Tongue (tissue), 2 donors: ENCODE results near the gene GNG2. TPM values are rescaled to one million over a fixed set of nuclear protein-coding genes. Genes with fewer than 3 reads are reported as not detected.

Experiments used
- DNase-seq: peaks from one replicate; pipeline ENCODE4 v3.0.0-alpha.2; 2015
- total RNA-seq: library from RNA; depleted of rRNA; stranded (reverse); fragments of >200 nt; gene quantifications from one replicate; pipeline ENCODE4 v1.2.3, GENCODE V29; 2014

Gene GNG2
- total RNA-seq, 1 donor from 2014 or later: 45.1 TPM

GRCh38 chr14:51856792-51857296 is 3.6 kb upstream of the GNG2 start:
- no peak for DNase-seq

- DNase-seq: no peak
Observed at GRCh38 chr14:51859131-51859530, 1.3 kb upstream of the GNG2 start.

GRCh38 chr14:51860825-51861499 is 550 bp downstream of the GNG2 start:
- peak; percentile 50 for DNase-seq

GRCh38 chr14:51862176-51862796 is 1.9 kb downstream of the GNG2 start:
- DNase-seq: peak; percentile 19

GRCh38 chr14:51862860-51863259 is 2.4 kb downstream of the GNG2 start:
- peak; percentile 37 for DNase-seq

DNA sequence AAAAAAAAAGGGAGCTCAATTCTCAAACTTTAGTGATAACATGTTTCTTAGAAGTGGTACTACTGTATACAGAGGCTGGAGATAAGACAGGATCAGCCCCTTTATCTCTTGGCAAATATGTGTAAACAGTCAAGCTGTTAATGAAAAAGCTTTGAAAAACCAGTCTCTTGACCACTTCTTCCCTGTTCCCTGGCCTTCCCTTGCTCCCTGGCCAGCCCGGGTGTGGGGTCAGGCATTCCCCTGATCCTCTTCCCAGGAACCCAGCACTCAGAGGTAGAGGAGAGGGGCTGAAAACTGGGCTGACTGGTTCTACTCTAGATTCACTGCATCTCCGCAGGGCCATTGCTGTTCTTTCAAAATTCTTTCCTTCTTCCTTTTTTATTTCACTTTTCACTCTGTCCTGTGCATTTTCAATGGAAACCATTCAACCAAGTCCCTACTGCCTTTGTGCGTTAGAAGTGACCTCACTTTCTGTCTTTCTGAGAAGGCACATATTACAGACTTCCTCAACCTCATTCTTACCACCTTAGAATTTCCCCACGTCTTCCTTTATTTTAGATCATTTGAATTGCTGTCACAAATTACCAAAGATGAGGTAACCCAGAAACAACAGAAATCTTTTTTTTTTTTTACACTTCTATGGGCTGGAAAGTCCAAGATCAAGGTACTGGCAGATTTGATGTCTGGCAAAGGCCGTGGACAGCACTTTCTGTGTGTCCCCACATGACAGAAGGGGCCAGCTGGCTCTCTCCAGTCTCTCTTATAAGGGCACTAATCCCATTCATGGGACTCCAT is 5.7 kb downstream of the GNG2 start:
- no peak for DNase-seq

DNA sequence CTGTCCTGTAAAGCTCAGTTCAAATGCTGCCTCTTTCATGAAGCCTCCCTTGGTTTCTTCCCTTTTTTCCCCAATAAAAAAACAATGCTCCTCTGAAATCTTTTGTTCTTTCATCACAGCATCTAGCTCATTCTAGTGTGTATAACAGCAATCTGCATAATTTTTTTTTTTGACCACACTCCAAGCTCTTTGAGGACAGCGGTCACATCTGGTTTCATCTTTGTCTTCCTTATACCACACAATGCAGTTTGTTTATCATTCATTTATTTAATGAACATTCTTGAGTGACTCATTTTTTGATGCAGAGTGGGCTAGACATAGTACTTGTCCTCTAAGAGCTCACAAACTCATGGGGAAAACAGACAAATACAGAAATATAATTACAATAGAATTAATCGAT is 7.3 kb downstream of the GNG2 start:
- no peak for DNase-seq

- no peak for DNase-seq
Observed at GRCh38 chr14:51868405-51868804, 8.0 kb downstream of the GNG2 start.

DNA sequence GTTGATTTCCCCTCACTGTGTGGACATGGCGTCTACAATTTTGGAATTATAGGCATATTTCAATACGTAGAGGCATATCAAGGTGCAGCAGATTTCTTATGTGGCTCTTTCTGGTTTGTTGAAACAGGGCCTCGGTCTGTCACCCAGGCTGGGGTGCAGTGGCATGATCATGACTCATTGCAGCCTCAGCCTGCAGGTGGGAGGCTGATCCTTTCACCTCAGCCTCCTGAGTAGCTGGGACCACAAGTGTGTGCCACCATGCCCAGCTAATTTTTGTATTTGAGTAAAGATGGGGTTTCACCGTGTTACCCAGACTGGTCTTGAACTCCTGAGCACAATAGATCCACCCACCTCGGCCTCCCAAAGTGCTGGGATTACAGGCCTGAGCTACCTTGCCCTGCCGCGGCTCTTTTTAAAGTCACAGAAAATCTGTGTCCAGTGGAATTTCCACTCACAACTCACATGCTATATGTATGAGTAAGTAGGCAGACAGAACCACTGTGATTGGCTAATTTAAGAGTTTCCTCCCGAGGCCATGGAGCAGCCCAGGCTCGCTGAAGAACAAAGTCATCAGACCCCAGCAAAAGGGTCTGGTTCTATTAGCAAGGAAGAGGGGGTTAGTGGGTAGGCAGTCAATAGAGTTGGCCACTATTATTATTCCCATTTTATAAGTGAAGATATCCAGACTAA is 9.1 kb downstream of the GNG2 start:
- DNase-seq: no peak

DNA sequence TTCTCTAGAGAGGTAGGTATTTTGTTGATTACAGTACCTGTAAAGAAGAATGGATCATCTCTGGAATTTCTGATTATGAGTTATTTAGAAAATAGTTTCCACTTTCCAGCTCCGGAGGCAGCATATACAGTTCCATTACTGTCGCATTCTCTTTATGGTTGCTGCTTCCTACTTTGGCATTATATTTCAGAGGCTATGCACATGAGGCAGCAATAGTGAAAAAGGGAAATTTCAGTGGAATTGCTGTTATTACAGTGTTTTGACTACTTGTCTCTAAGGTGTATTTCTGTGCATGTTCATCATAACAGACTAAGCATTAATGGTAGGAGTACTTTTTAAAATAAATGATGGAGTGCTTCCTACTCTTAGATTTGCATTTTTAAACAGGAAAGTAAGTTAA is 10.2 kb downstream of the GNG2 start:
- DNase-seq: no peak

DNA sequence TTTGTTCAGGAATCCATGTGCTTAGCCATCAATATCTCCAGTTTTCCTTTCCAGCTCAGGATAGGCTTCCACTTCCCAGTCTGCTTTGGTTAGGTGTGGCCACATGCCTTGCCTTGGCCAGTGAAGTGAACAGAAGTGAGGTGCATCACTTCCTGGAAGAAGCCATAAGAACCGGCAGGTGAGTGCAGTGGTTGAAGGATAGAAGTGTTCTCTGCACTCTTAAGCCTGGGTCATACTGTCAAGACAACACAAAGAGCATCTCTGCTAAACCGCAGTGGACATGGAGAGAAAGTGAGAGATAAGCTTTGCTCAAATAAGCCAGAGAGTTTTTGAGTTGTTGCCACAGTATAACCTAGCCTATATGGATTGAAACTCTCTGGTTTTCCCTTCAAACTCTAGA is 11.4 kb downstream of the GNG2 start:
- no peak for DNase-seq

DNA sequence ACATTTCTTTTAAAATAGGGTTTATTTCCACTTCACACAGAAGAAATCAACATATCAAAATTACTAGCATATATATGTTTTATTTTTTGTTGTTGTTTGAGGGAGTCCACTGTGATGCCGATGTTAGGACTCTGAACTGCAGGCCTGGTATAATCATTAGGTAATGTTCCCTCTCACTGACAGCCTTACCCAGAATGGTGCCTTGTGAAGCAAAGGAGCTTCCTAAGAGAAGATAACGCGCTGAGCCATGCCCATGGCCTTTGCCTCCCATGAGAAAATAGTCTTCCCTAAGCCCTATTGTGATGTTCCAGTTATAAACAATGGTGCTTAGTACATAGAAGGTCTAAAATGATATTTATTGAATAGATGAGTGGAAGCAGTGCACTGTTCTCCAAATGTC is 12.0 kb downstream of the GNG2 start:
- DNase-seq: no peak

GRCh38 chr14:51873221-51873893 is 12.9 kb downstream of the GNG2 start:
- DNase-seq: peak; percentile 71

DNA sequence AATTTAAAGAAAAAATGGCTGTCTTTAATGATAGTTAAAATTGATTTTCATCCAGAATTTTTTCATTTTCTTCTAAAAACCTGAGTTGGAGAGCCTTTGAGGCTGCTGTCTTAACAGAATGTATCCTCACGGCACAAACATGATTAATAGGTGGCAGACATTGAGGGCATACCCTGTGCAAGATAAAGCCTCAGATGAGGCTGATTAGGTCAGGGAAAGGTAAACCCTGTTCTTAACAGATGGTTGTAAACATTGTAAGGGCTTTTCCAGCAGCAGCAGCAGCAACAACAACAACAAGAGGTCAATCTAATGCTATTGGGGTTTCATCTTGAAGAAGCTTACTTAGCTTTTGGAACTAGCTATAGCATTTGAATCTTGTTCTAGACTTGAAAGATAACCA is 17.4 kb downstream of the GNG2 start:
- DNase-seq: no peak

GRCh38 chr14:51879170-51879569 is 18.8 kb downstream of the GNG2 start:
- DNase-seq: no peak

- no peak for DNase-seq
Observed at GRCh38 chr14:51880835-51881580, 20.6 kb downstream of the GNG2 start.

GRCh38 chr14:51881636-51882035 is 21.2 kb downstream of the GNG2 start:
- no peak for DNase-seq

DNA sequence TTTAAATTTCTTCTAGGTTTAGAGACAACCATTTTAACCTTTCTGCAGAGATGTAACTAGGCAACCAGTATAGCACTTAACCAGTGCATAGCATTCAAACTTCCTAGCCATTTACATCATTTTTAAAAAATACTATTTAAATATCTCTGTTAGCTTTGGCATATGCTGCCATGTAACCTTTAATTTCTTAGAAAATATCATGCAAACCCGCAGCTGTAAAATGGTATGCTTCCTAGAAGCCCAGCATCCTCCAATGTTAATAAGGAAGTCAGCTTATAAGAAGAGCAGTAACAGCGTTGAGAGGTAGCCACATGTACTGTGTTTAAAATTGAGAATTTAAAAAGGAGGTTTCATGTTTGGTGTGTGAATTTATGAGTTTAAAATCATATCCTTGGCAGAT is 22.8 kb downstream of the GNG2 start:
- DNase-seq: no peak

GRCh38 chr14:51884086-51884927 is 23.9 kb downstream of the GNG2 start:
- peak; percentile 47 for DNase-seq

GRCh38 chr14:51889851-51890250 is 29.4 kb downstream of the GNG2 start:
- DNase-seq: no peak
